Progenitor cell of endocrine pancreas (in vitro differentiated cells): ENCODE data around the gene LSAMP. TPM values are rescaled to one million over a fixed set of nuclear protein-coding genes. Genes with fewer than 3 reads are reported as not detected.
"Not testable (repeated sequence)": the region's sequence is repeated elsewhere in the genome, so short reads cannot be mapped to it uniquely, and the experiment has no call there.

Experiments used
- DNase-seq: peaks from one replicate; pipeline ENCODE4 v3.0.0; 2021; ENCODE audit warnings: low spot score; ENCODE audit not compliant: unreplicated experiment
- H3K27ac Mint-ChIP-seq: 2 replicates; pipeline ENCODE4 v1.8.0; 2021; ENCODE audit warnings: mild to moderate bottlenecking, moderate library complexity, mixed read lengths
- H3K27me3 Mint-ChIP-seq: 2 replicates; pipeline ENCODE4 v1.8.0; 2021; ENCODE audit warnings: mixed read lengths
- H3K36me3 Mint-ChIP-seq: 2 replicates; pipeline ENCODE4 v1.8.0; 2022; ENCODE audit warnings: mixed read lengths; ENCODE audit not compliant: insufficient read depth
- H3K4me1 Mint-ChIP-seq: 2 replicates; pipeline ENCODE4 v1.8.0; 2021; ENCODE audit warnings: low read depth, mixed read lengths
- H3K4me3 Mint-ChIP-seq: 2 replicates; pipeline ENCODE4 v1.8.0; 2021; ENCODE audit warnings: low read depth, mild to moderate bottlenecking, moderate library complexity, mixed read lengths
- H3K9me3 Mint-ChIP-seq: 2 replicates; pipeline ENCODE4 v1.8.0; 2021; ENCODE audit warnings: low read depth, mixed read lengths
- CTCF ChIP-seq: fragments of 200-600 bp; sonication (generic); IDR thresholded peaks from one replicate; pipeline ENCODE4 v1.5.0; 2021; ENCODE audit warnings: antibody characterized with exemption, mild to moderate bottlenecking; ENCODE audit not compliant: unreplicated experiment
- total RNA-seq: library from RNA; stranded (reverse); gene quantifications from 2 replicates; pipeline ENCODE4 v1.2.1, GENCODE V29; 2021

The LSAMP gene
- total RNA-seq, 1 donor from 2014 or later = 20.7 TPM

- Mint-ChIP-seq H3K27ac (peak overlapping the region; percentile 99), H3K36me3 (no peaks in the 10 kb centered on the region), H3K27me3 (peaks cover 14% of the 10 kb centered on the region), H3K9me3 (no peaks in the 10 kb centered on the region), H3K4me1 (peaks cover 10% of the 10 kb centered on the region), H3K4me3 (peak overlapping the region; percentile 88)
- peak; percentile 94 for DNase-seq
- TF ChIP-seq CTCF = peak; percentile 96
These were observed 661.1 kb downstream of the LSAMP start for GRCh38 chr3:115783938-115784738.

DNA sequence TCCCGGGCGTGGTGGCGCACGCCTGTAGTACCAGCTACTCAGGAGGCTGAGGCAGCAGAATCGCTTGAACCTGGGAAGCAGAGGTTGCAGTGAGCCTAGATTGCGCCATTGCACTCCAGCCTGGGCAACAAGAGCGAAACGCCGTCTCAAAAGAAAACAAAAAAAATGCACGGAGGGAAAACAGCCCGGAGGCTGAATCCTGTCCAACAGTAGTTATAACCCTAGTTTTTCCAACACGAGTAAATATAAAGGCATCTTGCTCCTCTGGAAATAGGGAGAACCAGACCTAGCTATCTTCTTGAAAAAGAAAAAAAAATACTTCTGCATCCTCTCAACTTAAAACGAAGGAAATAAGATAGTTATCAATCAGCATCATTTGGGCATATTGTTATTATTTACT lies 661.9 kb downstream of the LSAMP start:
- H3K4me1 Mint-ChIP-seq = peaks cover 13% of the 10 kb centered on the region
- not testable (repeated sequence) for H3K27ac Mint-ChIP-seq

DNA sequence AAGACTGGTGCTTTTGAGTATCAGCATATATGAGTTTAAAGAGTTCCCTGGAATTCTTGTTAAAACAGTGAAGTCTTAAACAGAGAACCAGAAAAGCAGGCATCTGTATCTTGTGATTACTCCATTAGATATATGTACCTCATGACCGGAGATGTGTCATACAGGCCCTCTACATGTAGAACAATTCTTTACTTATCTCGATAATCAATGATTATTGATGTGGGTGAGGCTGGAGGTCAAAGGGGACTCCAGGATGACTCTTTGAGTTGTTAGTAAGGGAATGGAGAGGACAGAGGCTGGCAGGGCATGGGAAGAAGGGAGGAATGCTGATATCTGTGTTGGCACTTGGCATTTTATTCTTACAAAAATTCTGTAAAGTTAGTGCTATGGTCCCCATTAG lies 666.3 kb downstream of the LSAMP start:
- TF ChIP-seq CTCF = no peak

More for the DNA sequence above, 661.9 kb downstream of the LSAMP start:
- H3K27me3 Mint-ChIP-seq = peaks cover 14% of the 10 kb centered on the region
- H3K36me3 Mint-ChIP-seq, H3K4me3 Mint-ChIP-seq, H3K9me3 Mint-ChIP-seq, DNase-seq: not testable (repeated sequence)

DNA sequence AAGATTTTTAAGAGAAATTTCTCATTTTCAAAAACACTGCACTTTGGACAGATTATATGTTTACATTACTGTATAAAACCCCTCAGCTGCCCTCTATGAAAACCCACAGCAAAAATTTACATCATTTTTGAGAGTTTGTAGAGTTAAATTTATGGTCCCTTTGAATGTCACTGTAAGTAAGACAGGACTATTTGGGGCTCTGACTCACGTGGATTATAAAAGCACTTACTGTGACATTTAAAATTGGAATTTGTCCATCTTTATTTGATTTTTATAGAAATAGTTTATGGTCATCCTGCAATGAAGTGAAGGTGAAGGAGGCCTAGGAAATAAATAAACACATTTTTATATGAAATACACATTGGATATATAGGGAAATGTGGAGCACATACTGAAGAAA lies 672.3 kb downstream of the LSAMP start:
- H3K36me3 Mint-ChIP-seq = no peaks in the 10 kb centered on the region
- DNase-seq = no peak
- no peak overlapping the region for H3K4me3 Mint-ChIP-seq
- no peaks in the 10 kb centered on the region for H3K9me3 Mint-ChIP-seq
- H3K27me3 Mint-ChIP-seq = peaks cover 10% of the 10 kb centered on the region
- no peaks in the 10 kb centered on the region for H3K4me1 Mint-ChIP-seq
- H3K27ac Mint-ChIP-seq = no peak overlapping the region
- no peak for TF ChIP-seq CTCF

More for the DNA sequence above, 666.3 kb downstream of the LSAMP start:
- H3K27ac Mint-ChIP-seq = no peak overlapping the region
- DNase-seq = no peak
- H3K4me3 Mint-ChIP-seq = no peak overlapping the region
- H3K9me3 Mint-ChIP-seq = no peaks in the 10 kb centered on the region
- no peaks in the 10 kb centered on the region for H3K27me3 Mint-ChIP-seq
- H3K4me1 Mint-ChIP-seq = peaks cover 4% of the 10 kb centered on the region
- no peaks in the 10 kb centered on the region for H3K36me3 Mint-ChIP-seq

- DNase-seq = no peak
- Mint-ChIP-seq H3K4me3 (no peak overlapping the region), H3K27ac (no peak overlapping the region), H3K9me3 (no peaks in the 10 kb centered on the region), H3K36me3 (no peaks in the 10 kb centered on the region), H3K27me3 (peaks cover 10% of the 10 kb centered on the region), H3K4me1 (no peaks in the 10 kb centered on the region)
- no peak for TF ChIP-seq CTCF
These were observed 676.6 kb downstream of the LSAMP start for GRCh38 chr3:115768661-115769060.
